GM21515 (cell line): ENCODE results near the gene LRFN4.
A peak's percentile ranks its signal among the peaks of the same experiment; 100 is the strongest.
"Not testable (repeated sequence)": the region's sequence is repeated elsewhere in the genome, so short reads cannot be mapped to it uniquely, and the experiment has no call there.

Experiments used
- ATAC-seq: cut with Tn5 transposase; IDR thresholded peaks from one replicate; pipeline ENCODE4 v1.9.1; 2021; ENCODE audit not compliant: unreplicated experiment

The LRFN4 gene

GRCh38 chr11:66856496-66857233 lies at the start of gene LRFN4:
LRFN4 (plus strand) TSS chr11:66857064; CDS start chr11:66857745, 681 bp downstream.
- ATAC-seq: peak; percentile 14

- no peak for ATAC-seq
These were observed 47.3 kb upstream of the LRFN4 start for GRCh38 chr11:66809592-66809991.

DNA sequence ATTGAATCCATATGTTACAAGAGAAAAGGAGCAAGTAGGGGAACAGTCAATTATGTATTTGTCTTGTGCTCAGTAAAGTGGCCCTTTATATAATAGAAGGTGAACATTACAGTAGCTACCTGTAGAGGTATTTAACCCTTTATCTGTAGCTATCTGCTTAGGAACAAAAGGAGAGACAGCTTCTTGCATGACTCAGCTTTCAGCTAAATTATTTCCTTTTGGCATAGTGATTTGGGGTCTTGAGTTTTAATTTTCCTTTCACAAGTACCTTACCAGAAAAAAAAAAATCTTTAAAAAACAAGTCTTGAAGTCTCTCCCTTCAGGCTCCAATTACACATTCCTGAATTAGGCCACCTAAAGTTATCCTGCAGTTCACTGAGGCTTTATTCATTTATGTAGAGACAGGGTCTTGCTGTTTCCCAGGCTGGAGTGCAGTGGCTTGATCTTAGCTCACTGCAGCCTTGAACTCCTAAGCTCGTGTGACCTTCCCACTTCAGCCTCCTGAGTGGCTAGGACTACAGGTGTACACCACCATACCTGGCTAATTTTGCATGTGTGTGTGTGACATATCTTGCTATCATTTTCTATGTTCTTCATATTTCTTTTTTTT lies 46.2 kb upstream of the LRFN4 start:
- no peak for ATAC-seq

- no peak for ATAC-seq
These were observed 42.2 kb upstream of the LRFN4 start for GRCh38 chr11:66814678-66815077.

DNA sequence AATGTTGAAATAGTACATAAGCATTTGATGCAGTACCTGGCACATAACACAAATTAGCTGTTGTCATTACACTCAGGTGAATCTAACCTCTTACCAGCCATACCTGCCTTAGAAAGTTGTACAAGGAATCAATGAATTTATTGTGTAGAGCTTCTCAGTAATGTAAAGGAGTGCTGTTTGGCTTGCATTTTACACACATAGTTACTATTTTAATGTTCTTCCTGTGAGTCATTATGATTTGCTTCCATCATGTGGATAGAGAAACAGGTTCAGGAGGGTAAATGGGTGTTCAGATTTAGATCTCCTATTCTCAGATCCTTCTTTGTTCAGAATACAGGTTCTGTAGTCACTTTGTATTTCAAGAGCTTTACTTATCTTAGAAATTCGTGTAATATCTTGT lies 41.2 kb upstream of the LRFN4 start:
- ATAC-seq: no peak

- no peak for ATAC-seq
These were observed 38.5 kb upstream of the LRFN4 start for GRCh38 chr11:66818231-66818955.

DNA sequence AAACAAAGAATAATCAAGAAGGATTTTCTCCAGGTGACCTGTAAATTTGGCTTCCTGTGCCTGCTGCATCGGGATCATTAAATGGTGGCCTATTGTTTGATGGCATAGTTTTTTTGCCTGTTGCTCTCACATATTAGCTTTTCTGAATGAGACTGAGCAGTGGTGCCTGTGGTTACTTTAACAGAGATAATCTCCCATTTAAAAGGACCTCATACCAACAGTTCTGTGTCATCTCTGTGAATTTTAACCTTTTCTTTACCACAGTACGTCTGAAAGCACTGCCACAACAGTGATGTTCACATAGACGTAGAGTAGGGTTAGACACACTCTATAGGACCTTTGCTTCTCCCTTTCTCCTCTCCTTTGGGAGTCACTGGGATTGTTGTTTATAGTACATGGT lies 36.5 kb upstream of the LRFN4 start:
- ATAC-seq: no peak

GRCh38 chr11:66820901-66821300 lies 36.0 kb upstream of the LRFN4 start:
- no peak for ATAC-seq

GRCh38 chr11:66823700-66824099 lies 33.2 kb upstream of the LRFN4 start:
- ATAC-seq: no peak

- not testable (repeated sequence) for ATAC-seq
These were observed 32.3 kb upstream of the LRFN4 start for GRCh38 chr11:66824573-66824972.

DNA sequence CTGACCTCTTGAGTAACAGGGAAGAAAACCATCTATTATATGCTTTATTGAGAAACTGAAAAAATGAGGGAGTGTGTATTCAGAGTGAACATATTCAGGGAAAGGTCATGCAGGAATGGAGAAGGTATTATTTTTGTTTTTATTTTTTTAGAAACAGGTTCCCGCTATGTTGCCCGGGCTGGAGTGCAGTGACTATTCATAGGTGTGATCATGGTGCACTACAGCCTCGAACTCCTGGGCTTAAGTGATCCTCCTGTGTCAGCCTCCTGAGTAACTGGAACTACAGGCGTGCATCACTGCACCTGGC lies 22.4 kb upstream of the LRFN4 start:
- ATAC-seq: no peak

DNA sequence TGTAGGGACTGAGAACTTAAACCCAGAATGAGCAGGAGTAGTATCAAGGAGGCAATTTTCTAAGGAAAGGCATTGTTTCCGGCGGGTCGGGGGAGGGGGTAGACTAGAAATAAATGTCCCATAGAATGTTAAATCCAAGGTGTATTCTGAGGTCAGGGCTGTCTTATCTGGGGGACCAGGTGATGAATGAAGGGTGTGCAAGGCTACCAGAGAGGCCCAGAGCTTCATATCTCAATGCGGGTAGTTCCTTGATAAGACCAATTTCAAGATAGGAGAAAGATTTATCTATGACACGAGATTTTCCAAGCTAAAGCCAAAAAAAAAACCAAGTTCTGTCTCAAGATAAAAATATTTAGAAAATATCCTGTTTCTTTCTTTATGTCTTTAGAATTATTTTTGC lies 21.9 kb upstream of the LRFN4 start:
- ATAC-seq: no peak

DNA sequence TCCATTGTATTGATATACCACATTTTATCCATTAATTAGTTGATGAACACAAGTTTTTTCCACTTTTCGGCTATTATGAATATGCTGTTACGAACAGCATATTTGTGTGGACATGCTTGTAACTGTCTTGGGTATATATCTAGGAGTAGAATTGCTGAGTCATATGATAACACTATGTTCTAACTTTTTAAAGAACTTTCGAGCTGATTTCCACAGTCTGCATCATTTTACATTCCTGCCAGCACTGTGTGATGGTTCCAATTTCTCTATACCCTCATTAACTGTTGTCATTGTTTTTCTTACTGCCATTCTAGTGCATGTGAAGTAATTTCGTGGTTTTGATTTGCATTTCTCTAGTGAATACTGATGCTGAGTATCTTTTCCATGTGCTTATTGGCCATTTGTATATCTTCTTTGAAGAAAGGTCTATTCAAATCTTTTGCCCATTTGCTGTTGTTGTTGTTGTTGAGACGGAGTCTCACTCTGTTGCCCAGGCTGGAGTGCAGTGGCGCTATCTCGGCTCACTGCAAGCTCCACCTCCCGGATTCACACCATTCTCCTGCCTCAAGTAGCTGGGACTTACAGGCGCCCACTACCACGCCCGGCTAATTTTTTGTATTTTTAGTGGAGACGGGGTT lies 21.0 kb upstream of the LRFN4 start:
- ATAC-seq: no peak

DNA sequence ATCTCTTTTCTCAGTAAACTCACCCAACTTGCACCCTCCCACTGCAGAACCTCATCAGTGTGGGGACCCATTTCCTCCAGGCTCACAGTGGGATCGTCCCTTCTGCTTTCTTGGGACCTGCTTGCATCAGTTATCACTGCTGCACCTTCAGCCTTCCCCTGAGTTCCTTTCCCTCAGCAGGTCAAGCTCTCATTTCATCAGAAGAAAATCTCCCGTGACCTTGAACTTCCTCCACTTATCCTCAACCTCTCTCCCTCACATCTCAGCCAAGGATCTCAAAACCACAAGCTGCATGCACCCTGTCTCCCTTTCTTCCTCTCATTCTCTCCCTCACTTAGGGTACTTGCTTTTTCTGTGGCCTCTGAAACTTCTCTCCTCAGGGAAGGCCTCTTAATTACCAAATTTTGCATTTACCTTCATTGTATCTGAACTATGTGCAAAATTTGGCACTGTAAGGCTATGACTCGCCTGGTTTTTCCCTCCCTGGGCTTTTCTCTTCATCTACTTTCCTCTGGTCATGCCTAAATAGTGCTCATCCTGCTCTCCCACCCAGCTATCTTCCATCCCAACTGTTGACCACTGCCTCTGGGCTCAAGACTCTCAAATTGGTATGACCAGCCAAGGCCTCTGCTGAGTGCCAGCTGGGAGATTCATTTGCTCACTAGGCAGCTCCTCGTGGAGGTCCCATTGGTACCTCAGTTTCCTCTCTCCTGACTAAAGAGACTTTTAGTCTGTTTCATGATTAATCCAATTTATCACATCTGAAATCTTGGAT lies 16.4 kb upstream of the LRFN4 start:
- no peak for ATAC-seq

GRCh38 chr11:66841861-66842260 lies 15.0 kb upstream of the LRFN4 start:
- ATAC-seq: no peak

- ATAC-seq: no peak
These were observed 14.4 kb upstream of the LRFN4 start for GRCh38 chr11:66842501-66842895.

DNA sequence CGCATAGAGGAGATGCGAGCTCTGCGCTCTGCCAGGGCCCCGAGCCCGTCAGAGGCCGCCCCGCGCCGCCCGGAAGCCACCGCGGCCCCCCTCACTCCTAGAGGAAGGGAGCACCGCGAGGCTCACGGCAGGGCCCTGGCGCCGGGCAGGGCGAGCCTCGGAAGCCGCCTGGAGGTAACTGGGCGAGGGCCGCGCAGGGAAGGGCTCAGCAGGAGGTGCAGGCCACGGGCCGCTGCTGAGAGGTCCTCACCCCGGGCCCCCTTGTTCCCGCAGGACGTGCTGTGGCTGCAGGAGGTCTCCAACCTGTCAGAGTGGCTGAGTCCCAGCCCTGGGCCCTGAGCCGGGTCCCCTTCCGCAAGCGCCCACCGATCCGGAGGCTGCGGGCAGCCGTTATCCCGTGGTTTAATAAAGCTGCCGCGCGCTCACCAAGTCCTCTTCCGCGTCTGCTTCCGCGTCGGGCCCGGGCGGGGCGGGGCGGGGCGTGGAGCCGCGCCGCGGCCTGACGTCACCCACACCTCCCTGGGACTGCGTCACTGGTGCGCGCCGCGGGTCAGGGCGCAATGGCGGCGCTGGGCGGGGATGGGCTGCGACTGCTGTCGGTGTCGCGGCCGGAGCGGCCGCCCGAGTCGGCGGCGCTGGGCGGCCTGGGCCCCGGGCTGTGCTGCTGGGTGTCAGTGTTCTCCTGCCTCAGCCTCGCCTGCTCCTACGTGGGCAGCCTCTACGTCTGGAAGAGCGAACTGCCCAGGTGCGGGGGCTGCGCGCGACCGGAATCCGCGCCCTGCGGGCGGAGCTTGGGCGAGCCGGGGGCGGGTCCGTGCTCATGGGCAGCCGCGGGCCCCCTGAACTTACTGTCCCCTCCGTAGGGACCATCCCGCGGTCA lies 13.7 kb upstream of the LRFN4 start, which contains the start of gene RCE1:
Gene RCE1 (plus strand): TSS at position 546 of the 880 bp plus-strand sequence. CDS start 15 bp downstream, at position 561.
- peak; percentile 63 for ATAC-seq

- peak; percentile 15 for ATAC-seq
These were observed 12.9 kb upstream of the LRFN4 start for GRCh38 chr11:66843776-66844495.

DNA sequence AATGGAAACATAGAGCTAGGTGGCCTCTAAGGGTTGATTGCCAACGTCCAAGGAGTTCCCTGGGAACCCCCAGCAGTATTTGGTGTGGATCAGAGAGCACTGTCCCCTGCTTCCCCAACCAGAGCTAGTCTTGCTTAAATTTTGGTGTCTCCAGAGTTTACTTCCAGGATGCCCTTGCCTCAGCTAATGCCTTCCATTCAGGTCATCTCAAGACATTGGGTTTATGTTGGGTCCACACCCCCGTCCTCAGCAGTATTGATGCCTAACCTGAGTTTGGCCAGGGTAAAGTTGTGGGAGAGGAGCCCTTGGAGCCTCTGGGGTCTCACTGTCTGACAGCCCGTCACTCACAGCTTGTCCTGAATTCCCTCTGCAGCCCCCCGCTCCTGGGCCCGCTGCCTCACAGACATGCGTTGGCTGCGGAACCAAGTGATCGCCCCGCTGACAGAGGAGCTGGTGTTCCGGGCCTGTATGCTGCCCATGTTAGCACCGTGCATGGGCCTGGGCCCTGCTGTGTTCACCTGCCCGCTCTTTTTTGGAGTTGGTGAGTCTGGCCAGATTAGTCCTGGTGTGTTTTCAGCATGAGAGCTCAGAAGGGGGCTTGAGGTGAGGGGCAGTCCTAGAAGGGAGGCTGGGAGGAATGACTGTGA lies 12.2 kb upstream of the LRFN4 start:
- ATAC-seq: no peak
